ENCODE results near the gene DPF3.

Gene DPF3

GRCh38 chr14:72591391-72591790 is 302.5 kb downstream of the DPF3 start:
- Histone ChIP-seq H3K36me3 (ENCODE audit: low read length) (no peaks in the 10 kb centered on the region), H3K9ac (ENCODE audit: low read length) (no peak overlapping the region), H3K27me3 (ENCODE audit: low read length) (no peaks in the 10 kb centered on the region), H3K4me3 (ENCODE audit: insufficient read depth, low read length, poor library complexity, severe bottlenecking) (no peak overlapping the region), H3K27ac (ENCODE audit: low read depth, low read length) (no peak overlapping the region), H3F3A (ENCODE audit: insufficient read depth) (no peaks in the 10 kb centered on the region), H3K9me2 (replicated peaks; ENCODE audit: insufficient read depth, low read length) (no peaks in the 10 kb centered on the region), H3K79me2 (ENCODE audit: insufficient read depth, low read length) (no peaks in the 10 kb centered on the region), H3K9me3 (ENCODE audit: insufficient read depth, low read length) (peaks cover 6% of the 10 kb centered on the region; the same call in 1 of the 2 replicates), H3K4me2 (ENCODE audit: low read depth, low read length, poor library complexity, severe bottlenecking) (no peak overlapping the region), H2AFZ (ENCODE audit: low read depth, low read length, severe bottlenecking) (no peak overlapping the region), H4K20me1 (ENCODE audit: low read depth, low read length) (no peaks in the 10 kb centered on the region)
- TF ChIP-seq, protein P1, sequence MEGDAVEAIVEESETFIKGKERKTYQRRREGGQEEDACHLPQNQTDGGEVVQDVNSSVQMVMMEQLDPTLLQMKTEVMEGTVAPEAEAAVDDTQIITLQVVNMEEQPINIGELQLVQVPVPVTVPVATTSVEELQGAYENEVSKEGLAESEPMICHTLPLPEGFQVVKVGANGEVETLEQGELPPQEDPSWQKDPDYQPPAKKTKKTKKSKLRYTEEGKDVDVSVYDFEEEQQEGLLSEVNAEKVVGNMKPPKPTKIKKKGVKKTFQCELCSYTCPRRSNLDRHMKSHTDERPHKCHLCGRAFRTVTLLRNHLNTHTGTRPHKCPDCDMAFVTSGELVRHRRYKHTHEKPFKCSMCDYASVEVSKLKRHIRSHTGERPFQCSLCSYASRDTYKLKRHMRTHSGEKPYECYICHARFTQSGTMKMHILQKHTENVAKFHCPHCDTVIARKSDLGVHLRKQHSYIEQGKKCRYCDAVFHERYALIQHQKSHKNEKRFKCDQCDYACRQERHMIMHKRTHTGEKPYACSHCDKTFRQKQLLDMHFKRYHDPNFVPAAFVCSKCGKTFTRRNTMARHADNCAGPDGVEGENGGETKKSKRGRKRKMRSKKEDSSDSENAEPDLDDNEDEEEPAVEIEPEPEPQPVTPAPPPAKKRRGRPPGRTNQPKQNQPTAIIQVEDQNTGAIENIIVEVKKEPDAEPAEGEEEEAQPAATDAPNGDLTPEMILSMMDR (IDR thresholded peaks at IDR 0.05; ENCODE audit: insufficient read depth, low read length, poor library complexity, severe bottlenecking) = no peak
- TF ChIP-seq EZH2phosphoT487 (conservative IDR thresholded peaks at IDR 0.05; ENCODE audit: low read length) = no peak

GRCh38 chr14:72590577-72590976 is 303.3 kb downstream of the DPF3 start:
- Histone ChIP-seq H3K79me2 (ENCODE audit: insufficient read depth, low read length) (no peaks in the 10 kb centered on the region), H3K9me2 (replicated peaks; ENCODE audit: insufficient read depth, low read length) (no peaks in the 10 kb centered on the region), H3K27me3 (ENCODE audit: low read length) (no peaks in the 10 kb centered on the region), H2AFZ (ENCODE audit: low read depth, low read length, severe bottlenecking) (no peak overlapping the region), H3K27ac (ENCODE audit: low read depth, low read length) (no peak overlapping the region), H4K20me1 (ENCODE audit: low read depth, low read length) (no peaks in the 10 kb centered on the region), H3K4me3 (ENCODE audit: insufficient read depth, low read length, poor library complexity, severe bottlenecking) (no peak overlapping the region), H3K9ac (ENCODE audit: low read length) (no peak overlapping the region), H3K4me2 (ENCODE audit: low read depth, low read length, poor library complexity, severe bottlenecking) (no peak overlapping the region), H3F3A (ENCODE audit: insufficient read depth) (no peaks in the 10 kb centered on the region), H3K9me3 (ENCODE audit: insufficient read depth, low read length) (peaks cover 6% of the 10 kb centered on the region; the same call in 1 of the 2 replicates), H3K36me3 (ENCODE audit: low read length) (no peaks in the 10 kb centered on the region)
- TF ChIP-seq EZH2phosphoT487 (conservative IDR thresholded peaks at IDR 0.05; ENCODE audit: low read length) = no peak
- TF ChIP-seq, protein P1 (IDR thresholded peaks at IDR 0.05; ENCODE audit: insufficient read depth, low read length, poor library complexity, severe bottlenecking) = no peak

GRCh38 chr14:72589652-72590051 is 304.2 kb downstream of the DPF3 start:
- no peaks in the 10 kb centered on the region for H3F3A ChIP-seq (ENCODE audit: insufficient read depth)
- no peaks in the 10 kb centered on the region for H3K79me2 ChIP-seq (ENCODE audit: insufficient read depth, low read length)
- no peaks in the 10 kb centered on the region for H3K27me3 ChIP-seq (ENCODE audit: low read length)
- H3K4me3 ChIP-seq (ENCODE audit: insufficient read depth, low read length, poor library complexity, severe bottlenecking) = no peak overlapping the region
- peaks cover 6% of the 10 kb centered on the region; the same call in 1 of the 2 replicates for H3K9me3 ChIP-seq (ENCODE audit: insufficient read depth, low read length)
- H2AFZ ChIP-seq (ENCODE audit: low read depth, low read length, severe bottlenecking) = no peak overlapping the region
- H4K20me1 ChIP-seq (ENCODE audit: low read depth, low read length) = no peaks in the 10 kb centered on the region
- H3K9me2 ChIP-seq (replicated peaks; ENCODE audit: insufficient read depth, low read length) = no peaks in the 10 kb centered on the region
- H3K9ac ChIP-seq (ENCODE audit: low read length) = no peak overlapping the region
- no peak for TF ChIP-seq EZH2phosphoT487 (conservative IDR thresholded peaks at IDR 0.05; ENCODE audit: low read length)
- TF ChIP-seq, protein P1 (IDR thresholded peaks at IDR 0.05; ENCODE audit: insufficient read depth, low read length, poor library complexity, severe bottlenecking) = no peak
- H3K36me3 ChIP-seq (ENCODE audit: low read length) = no peaks in the 10 kb centered on the region
- H3K27ac ChIP-seq (ENCODE audit: low read depth, low read length) = no peak overlapping the region
- no peak overlapping the region for H3K4me2 ChIP-seq (ENCODE audit: low read depth, low read length, poor library complexity, severe bottlenecking)
